G401 (cell line): ENCODE results near the gene PRKCH. TPM values are rescaled to one million over a fixed set of nuclear protein-coding genes. Genes with fewer than 3 reads are reported as not detected.
"Not testable (repeated sequence)": the region's sequence is repeated elsewhere in the genome, so short reads cannot be mapped to it uniquely, and the experiment has no call there.

Experiments
- DNase-seq: peaks from one replicate; pipeline ENCODE4 v3.0.0-alpha.2; 2015; ENCODE audit warnings: low spot score
- in situ Hi-C: cut with HindIII; loops from 2 replicates; pipeline ENCODE4 v1.10.0; 2016; ENCODE audit warnings: low sequenced_read_pairs, mixed read lengths
- total RNA-seq: library from RNA; depleted of rRNA; stranded (reverse); fragments of >200 nt; shearing (Covaris generic); gene quantifications from 2 replicates; pipeline ENCODE4 v1.2.3, GENCODE V29; 2014

PRKCH gene
- total RNA-seq, 1 experiment from 2014 or later: not detected

DNA sequence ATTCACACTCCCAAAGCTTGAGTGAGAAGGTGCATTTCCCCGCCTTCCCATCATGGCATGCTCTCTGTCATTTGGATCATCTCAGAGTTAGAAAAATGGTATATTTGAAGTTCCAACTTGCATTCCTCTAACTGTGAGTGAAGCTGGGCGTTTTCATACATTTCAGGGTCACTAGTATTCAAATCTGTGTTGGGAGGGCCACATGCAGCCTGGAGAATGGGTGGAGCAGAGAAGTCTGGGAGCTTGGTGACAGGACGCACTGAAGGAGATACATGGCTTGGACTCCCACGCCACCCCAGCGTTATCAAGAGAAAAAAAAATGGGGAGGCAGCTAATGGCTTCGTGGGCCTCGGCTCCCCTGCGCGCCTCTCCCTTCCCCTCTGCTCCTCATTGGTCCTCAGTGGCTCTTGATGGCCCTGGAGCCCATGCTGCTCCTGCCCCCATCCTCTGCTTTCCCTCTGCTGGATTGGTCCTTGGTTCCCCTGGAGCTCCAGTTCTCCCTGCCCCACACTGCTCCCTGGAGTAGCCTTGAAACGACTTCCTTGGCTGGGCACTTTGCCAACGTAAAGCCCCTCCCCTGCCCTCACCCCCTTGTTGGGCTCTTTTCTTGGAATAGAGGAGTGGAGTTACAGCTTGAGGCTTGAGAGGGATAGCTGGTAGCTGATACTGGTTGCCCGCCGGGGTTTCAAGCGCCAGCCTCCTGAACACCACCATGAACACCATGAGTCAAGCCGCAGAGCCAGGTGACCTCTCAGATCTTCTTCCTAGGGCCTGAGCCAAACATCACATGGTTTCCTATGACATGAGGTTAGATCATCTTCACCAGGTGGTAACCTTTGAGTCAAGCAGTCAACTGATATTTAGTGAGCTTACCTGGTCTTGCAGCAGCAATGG, 139.6 kb downstream of the PRKCH start:
- in situ Hi-C loops: no loop called here
- DNase-seq: no peak

GRCh38 chr14:61461808-61462275, 140.5 kb downstream of the PRKCH start:
- peak; percentile 89 for DNase-seq
- in situ Hi-C loops: no loop called here

GRCh38 chr14:61462566-61463193, 141.3 kb downstream of the PRKCH start:
- no peak for DNase-seq
- in situ Hi-C loops: no loop called here

DNA sequence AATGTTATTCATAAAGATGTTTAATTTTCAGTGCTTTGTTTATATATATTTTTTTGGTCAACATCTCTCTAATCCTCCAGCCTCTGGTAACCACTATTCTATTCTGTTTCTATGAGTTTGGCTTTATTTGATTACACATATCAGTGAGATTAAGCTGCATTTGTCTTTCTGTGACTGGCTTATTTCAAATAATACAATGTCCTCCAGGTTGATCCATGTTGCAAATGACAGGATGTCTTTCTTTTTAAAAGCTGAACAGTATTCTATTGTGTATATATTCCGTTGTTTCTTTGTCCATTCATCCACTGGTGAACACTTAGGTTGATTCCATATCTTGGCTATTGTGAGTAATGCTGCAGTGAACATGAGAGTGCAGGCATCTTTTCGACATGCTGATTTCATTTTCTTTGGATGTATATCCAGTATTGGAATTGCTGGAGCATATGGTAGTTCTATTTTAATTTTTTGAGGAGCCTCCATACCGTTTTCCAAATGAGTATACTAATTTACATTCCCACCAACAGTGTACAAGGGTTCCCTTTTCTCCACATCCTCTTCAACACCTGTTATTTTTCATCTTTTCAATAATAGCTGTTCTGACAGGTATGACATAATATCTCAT, 142.4 kb downstream of the PRKCH start:
- in situ Hi-C loops: no loop called here

DNA sequence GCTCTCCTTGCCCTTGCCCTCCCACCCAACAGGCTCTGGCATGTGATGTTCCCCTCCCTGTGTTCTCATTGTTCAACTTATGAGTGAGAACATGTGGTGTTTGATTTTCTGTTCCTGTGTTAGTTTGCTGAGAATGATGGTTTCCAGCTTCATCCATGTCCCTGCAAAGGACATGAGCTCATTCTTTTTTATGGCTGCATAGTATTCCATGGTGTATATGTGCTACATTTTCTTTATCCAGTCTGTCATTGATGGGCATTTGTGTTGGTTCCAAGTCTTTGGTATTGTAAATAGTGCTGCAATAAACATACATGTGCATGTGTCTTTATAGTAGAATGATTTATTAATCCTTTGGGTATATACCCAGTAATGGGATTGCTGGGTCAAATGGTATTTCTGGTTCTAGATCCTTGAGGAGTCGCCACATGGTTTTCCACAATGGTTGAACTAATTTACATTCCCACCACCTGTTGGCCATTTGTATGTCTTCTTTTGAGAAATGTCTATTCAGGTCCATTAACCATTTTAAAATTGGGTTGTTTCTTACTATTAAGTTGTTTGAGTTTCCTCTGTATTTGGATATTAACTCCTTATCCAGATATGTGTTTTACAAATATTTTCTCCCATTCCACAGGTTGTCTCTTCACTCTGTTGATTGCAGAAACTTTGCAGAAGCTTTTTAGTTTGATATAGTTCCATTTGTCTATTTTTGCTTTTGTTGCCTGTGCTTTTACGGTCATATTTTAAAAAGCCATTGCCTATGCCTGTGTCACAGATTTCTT, 143.4 kb downstream of the PRKCH start:
- in situ Hi-C loops, DNase-seq: not testable (repeated sequence)

More for the DNA sequence above, 142.4 kb downstream of the PRKCH start:
- no peak for DNase-seq

DNA sequence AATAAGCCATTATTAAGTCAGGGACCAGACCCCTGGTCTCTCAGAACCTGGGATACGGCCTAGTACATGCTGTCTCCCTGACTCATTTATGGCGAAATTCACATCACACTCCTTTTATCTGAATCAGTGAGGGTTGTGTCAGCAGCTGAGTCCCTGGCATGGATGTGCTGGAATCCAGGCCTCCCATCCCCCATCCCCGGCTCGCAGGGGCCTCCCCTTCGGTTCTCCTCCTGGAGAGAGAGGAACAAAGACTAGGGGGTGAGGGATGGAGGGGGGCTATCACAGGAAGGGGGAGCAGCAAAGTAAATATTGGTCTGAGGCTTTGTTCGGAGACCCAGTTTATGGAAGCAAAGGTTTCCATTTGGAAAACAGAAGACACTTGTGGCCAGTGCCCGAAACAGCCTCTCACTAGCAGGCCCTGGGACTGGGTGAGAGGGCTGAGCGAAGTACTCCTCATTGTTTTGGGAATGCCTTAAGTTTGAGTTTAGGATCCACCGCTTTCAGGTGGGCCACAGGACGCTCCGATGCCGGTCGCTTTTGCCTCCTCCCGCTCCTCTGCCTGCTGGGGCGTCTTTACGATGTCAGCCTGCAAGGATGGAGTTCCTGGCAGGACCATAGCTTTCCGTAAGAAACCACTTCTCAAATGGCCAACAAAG, 145.0 kb downstream of the PRKCH start:
- DNase-seq: no peak
- in situ Hi-C loops: no loop called here

DNA sequence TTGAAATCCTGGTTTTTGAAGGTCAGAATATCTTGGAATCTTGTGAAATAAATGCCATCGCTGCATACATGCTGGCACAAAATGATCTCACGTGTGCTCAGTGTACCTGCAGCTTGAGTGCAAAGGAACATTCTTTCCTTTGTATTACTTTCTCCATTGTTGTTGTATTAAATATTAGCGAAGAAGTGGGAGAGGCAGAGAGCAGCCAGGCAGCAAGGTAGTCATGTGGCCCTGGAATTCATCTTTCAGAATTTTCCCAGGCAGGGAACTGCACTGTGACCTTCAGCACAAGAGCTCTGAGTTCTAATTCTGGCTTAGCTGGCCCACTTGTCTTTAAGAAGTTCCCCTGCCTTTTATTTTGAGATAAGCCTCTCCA, 145.5 kb downstream of the PRKCH start:
- in situ Hi-C loops: no loop called here
- DNase-seq: no peak

DNA sequence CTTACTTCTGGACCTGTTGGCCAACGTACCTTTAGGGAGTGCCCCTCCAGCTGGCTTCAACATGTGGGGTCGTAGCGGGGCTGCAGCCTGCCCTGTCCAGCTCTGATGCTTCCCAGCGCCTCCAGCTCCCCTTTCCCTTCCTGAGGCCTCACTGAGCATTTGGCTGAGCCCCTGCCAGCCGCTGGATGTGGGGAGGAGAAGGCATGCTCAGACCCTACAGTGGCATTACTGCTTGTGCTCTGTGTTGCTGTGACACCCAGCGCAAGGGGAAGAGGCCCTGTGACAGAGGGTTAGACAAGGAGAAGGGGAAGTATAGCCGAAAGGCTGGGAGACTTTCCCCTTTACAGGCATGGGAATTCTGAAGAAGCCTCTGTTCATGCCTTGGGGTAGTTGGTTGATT, 145.9 kb downstream of the PRKCH start:
- in situ Hi-C loops: no loop called here

GRCh38 chr14:61468063-61468825, 146.9 kb downstream of the PRKCH start:
- peak; percentile 85 for DNase-seq
- in situ Hi-C loops: no loop called here

More for the DNA sequence above, 145.9 kb downstream of the PRKCH start:
- DNase-seq: no peak

DNA sequence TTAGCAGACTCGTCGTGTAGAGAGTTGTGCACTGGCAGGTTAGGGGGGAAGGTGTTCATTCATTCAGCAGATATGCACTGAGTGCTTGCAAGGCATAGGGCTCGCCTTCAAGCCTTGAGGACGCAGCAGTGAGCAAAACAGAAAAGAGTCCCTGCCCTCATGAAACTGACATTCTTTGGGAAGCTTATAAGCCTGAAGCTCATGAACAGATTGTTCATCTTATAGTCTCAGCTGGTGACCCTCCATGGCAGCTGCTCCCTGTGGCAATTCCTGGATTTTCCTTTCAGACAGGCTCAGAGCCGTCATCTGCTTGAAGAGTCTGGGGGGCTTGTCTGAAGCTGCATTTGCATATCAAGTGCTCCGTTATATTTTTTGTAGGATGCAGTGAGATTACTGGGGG, 148.4 kb downstream of the PRKCH start:
- DNase-seq: no peak
- in situ Hi-C loops: no loop called here

GRCh38 chr14:61470261-61470960, 149.0 kb downstream of the PRKCH start:
- peak; percentile 67 for DNase-seq
- in situ Hi-C loops: no loop called here

- DNase-seq: peak; percentile 23
- in situ Hi-C loops: no loop called here
Observed at GRCh38 chr14:61470961-61471293, 149.5 kb downstream of the PRKCH start.

GRCh38 chr14:61471297-61472005, 150.1 kb downstream of the PRKCH start:
- peak; percentile 19 for DNase-seq
- in situ Hi-C loops: no loop called here

- in situ Hi-C loops: no loop called here
- peak; percentile 40 for DNase-seq
Observed at GRCh38 chr14:61472011-61472672, 150.8 kb downstream of the PRKCH start.

DNA sequence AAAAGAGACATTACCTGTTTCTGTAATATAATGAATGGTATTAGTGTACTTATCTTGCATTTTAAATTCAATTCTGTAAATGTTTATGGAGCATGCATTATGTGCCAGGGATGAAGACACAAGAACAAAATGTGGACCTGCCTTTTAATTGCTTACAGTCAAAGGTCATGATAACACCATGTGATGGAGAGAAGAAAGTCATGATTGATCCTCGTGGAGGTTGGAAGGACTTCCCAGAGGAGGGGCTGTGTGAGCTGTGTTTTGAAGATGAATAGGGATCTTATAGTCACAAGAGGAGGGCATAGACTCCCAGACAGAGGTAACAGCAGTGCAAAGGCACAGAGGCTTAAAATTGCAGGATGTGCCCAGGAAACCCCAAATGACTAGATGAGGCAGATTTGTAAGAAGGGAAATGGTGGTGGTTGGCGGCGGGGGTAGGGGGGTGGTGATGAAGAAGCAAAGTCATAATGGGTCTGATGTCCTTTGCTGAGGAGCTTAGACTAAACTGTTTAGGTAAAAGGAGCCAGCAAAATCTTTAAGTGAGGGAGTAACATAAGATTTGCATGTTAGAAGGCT, 151.5 kb downstream of the PRKCH start:
- in situ Hi-C loops: no loop called here

DNA sequence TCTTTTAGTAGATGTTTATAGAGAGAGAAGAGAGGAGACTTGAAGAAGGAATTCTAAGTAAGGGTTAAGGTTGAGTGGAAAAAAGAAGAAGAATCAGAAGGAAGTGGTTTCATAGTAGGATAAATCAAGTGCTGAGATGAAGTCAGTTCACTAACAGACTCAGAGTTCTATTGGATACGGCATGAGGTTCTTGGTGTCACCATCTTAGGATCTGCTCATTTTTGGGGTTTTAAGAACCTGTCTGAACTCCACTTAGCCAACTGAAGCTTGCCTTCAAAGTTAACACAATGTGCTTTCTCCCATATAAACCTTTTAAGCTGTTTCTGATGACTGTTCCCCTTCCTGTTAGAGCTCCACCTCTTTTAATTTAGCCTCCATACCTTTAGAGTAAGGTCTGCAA, 152.6 kb downstream of the PRKCH start:
- DNase-seq: no peak
- in situ Hi-C loops: no loop called here

More for the DNA sequence above, 151.5 kb downstream of the PRKCH start:
- no peak for DNase-seq
